GM19467 (cell line): ENCODE data around the gene IMPG1.

Experiments
- ATAC-seq: cut with Tn5 transposase; IDR thresholded peaks from one replicate; pipeline ENCODE4 v1.9.1; 2021; ENCODE audit warnings: mild to moderate bottlenecking, moderate library complexity; ENCODE audit not compliant: unreplicated experiment

The IMPG1 gene

GRCh38 chr6:76072562-76072961 lies at the start of gene IMPG1:
Gene IMPG1, minus strand, starts transcription at chr6:76072662. Its CDS starts 174 bp downstream, at chr6:76072488.
- no peak for ATAC-seq

- no peak for ATAC-seq
Observed at GRCh38 chr6:76120302-76120701, 47.8 kb upstream of the IMPG1 start.

- no peak for ATAC-seq
Observed at GRCh38 chr6:76073281-76073680, 819 bp upstream of the IMPG1 start.

- no peak for ATAC-seq
Observed at GRCh38 chr6:76057469-76057868, 15.0 kb downstream of the IMPG1 start.

GRCh38 chr6:76052314-76052713 lies 20.1 kb downstream of the IMPG1 start:
- ATAC-seq = no peak

- no peak for ATAC-seq
Observed at GRCh38 chr6:76043690-76044089, 28.8 kb downstream of the IMPG1 start.

- no peak for ATAC-seq
Observed at GRCh38 chr6:76035713-76036112, 36.7 kb downstream of the IMPG1 start.

GRCh38 chr6:76026101-76026500 lies 46.4 kb downstream of the IMPG1 start:
- ATAC-seq = no peak

GRCh38 chr6:76014626-76015530 lies 57.6 kb downstream of the IMPG1 start:
- ATAC-seq = no peak

GRCh38 chr6:76004202-76004601 lies 68.3 kb downstream of the IMPG1 start:
- ATAC-seq = no peak

- ATAC-seq = no peak
Observed at GRCh38 chr6:76003686-76004085, 68.8 kb downstream of the IMPG1 start.

GRCh38 chr6:76003113-76003512 lies 69.3 kb downstream of the IMPG1 start:
- no peak for ATAC-seq

- no peak for ATAC-seq
Observed at GRCh38 chr6:76000629-76001028, 71.8 kb downstream of the IMPG1 start.

GRCh38 chr6:75997696-75998095 lies 74.8 kb downstream of the IMPG1 start:
- no peak for ATAC-seq

GRCh38 chr6:75993236-75994162 lies 79.0 kb downstream of the IMPG1 start:
- ATAC-seq = no peak

GRCh38 chr6:75991941-75992340 lies 80.5 kb downstream of the IMPG1 start:
- no peak for ATAC-seq

GRCh38 chr6:75986935-75987334 lies 85.5 kb downstream of the IMPG1 start:
- ATAC-seq = no peak

- no peak for ATAC-seq
Observed at GRCh38 chr6:75975904-75976303, 96.6 kb downstream of the IMPG1 start.

- no peak for ATAC-seq
Observed at GRCh38 chr6:75970093-75970492, 102.4 kb downstream of the IMPG1 start.

GRCh38 chr6:75968143-75968542 lies 104.3 kb downstream of the IMPG1 start:
- ATAC-seq = no peak

GRCh38 chr6:75963569-75963968 lies 108.9 kb downstream of the IMPG1 start:
- no peak for ATAC-seq

GRCh38 chr6:75952128-75952527 lies 120.3 kb downstream of the IMPG1 start:
- no peak for ATAC-seq
